ENCODE measurements around the gene OR6J1. TPM values are rescaled to one million over a fixed set of nuclear protein-coding genes. Genes with fewer than 3 reads are reported as not detected.

Gene OR6J1
- total and polyA plus RNA-seq, 2 of the 8 experiments (the other 6 are each of a cell fraction or from before 2014, with no cell fraction given), result not detected

DNA sequence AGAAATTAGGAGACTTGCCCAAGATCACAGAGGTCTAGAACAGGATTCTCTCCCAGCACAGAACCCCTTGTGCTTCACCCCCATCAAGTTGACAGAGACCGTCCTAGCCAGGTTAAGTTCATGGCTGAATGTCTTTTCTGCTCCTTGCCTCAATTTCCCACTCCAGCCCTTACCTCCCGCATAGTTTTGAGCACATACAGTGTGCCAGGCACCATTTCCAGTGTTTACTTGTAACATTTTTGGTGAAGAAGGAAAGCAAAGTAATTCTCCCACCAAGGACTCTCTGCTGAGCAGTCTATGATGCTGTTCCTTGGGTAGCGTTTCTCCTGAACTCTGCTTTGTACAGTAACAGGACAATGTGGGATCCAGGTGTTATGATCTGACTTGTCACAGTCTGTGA is 44.8 kb downstream of the OR6J1 start (continued):
- TF ChIP-seq SP1 (IDR thresholded peaks at IDR 0.05; ENCODE audit: low read depth, low read length) (no peak), CEBPB (IDR thresholded peaks at IDR 0.05; ENCODE audit: low read depth, low read length) (no peak), KDM5A (IDR thresholded peaks at IDR 0.05; ENCODE audit: low read length) (no peak)
